Measurements from ENCODE around the gene SPATA31C2. TPM values are rescaled to one million over a fixed set of nuclear protein-coding genes. Genes with fewer than 3 reads are reported as not detected.
"Not testable (repeated sequence)": the region's sequence is repeated elsewhere in the genome, so short reads cannot be mapped to it uniquely, and the experiment has no call there.

Gene SPATA31C2
- total RNA-seq (2014; rRNA removed; shearing (Covaris generic)): 0.35 and 0.53 TPM in 2 replicates

- H3K27me3 ChIP-seq; DNase-seq; H3K4me3 ChIP-seq; H3K36me3 ChIP-seq; H3K9me3 ChIP-seq (replicated peaks); H3K4me1 ChIP-seq; H3K27ac ChIP-seq: not testable (repeated sequence)
These were observed at the start of gene SPATA31C2 for GRCh38 chr9:88138375-88138774. SPATA31C2 (minus strand) TSS chr9:88138475; CDS start chr9:88138446, 29 bp downstream.

- Histone ChIP-seq H3K36me3 (no peaks in the 10 kb centered on the region), H3K27ac (no peak overlapping the region), H3K27me3 (no peaks in the 10 kb centered on the region), H3K4me1 (peaks cover 35% of the 10 kb centered on the region), H3K9me3 (replicated peaks) (no peaks in the 10 kb centered on the region), H3K4me3 (no peak overlapping the region)
- DNase-seq: no peak
These were observed 49.4 kb upstream of the SPATA31C2 start for GRCh38 chr9:88187631-88188030.

- Histone ChIP-seq H3K4me3 (no peak overlapping the region), H3K27ac (no peak overlapping the region), H3K4me1 (peaks cover 41% of the 10 kb centered on the region), H3K27me3 (no peaks in the 10 kb centered on the region), H3K9me3 (replicated peaks) (no peaks in the 10 kb centered on the region), H3K36me3 (no peaks in the 10 kb centered on the region)
- no peak for DNase-seq
These were observed 48.3 kb upstream of the SPATA31C2 start for GRCh38 chr9:88186495-88187110.

- no peaks in the 10 kb centered on the region for H3K9me3 ChIP-seq (replicated peaks)
- no peak overlapping the region; the same call in 1 of the 2 replicates for H3K4me3 ChIP-seq
- H3K27ac ChIP-seq: peak overlapping the region; percentile 64; the same call in 1 of the 2 replicates
- peaks cover 41% of the 10 kb centered on the region for H3K4me1 ChIP-seq
- H3K27me3 ChIP-seq: no peaks in the 10 kb centered on the region
- peak; percentile 79 to 89 for DNase-seq
- H3K36me3 ChIP-seq: no peaks in the 10 kb centered on the region
These were observed 46.7 kb upstream of the SPATA31C2 start for GRCh38 chr9:88184976-88185375.

- H3K36me3 ChIP-seq: no peaks in the 10 kb centered on the region
- no peak overlapping the region; the same call in 1 of the 2 replicates for H3K4me3 ChIP-seq
- H3K27me3 ChIP-seq: no peaks in the 10 kb centered on the region
- H3K4me1 ChIP-seq: peaks cover 41% of the 10 kb centered on the region
- H3K27ac ChIP-seq: peak overlapping the region; percentile 64
- DNase-seq: peak; percentile 57 to 60
- H3K9me3 ChIP-seq (replicated peaks): no peaks in the 10 kb centered on the region
These were observed 45.7 kb upstream of the SPATA31C2 start for GRCh38 chr9:88183798-88184495.

GRCh38 chr9:88182501-88182900, 44.2 kb upstream of the SPATA31C2 start:
- Histone ChIP-seq H3K4me1 (peaks cover 32% of the 10 kb centered on the region), H3K9me3 (replicated peaks) (no peaks in the 10 kb centered on the region), H3K4me3 (no peak overlapping the region), H3K36me3 (no peaks in the 10 kb centered on the region), H3K27ac (peak overlapping the region; percentile 45), H3K27me3 (no peaks in the 10 kb centered on the region)
- peak; percentile 50 to 53 for DNase-seq

GRCh38 chr9:88180081-88180765, 41.9 kb upstream of the SPATA31C2 start:
- Histone ChIP-seq H3K4me1 (peaks cover 29% of the 10 kb centered on the region), H3K36me3 (no peaks in the 10 kb centered on the region), H3K4me3 (no peak overlapping the region), H3K9me3 (replicated peaks) (no peaks in the 10 kb centered on the region), H3K27ac (no peak overlapping the region), H3K27me3 (no peaks in the 10 kb centered on the region)
- DNase-seq: no peak

GRCh38 chr9:88179062-88179521, 40.8 kb upstream of the SPATA31C2 start:
- H3K27ac ChIP-seq: no peak overlapping the region
- H3K9me3 ChIP-seq (replicated peaks): no peaks in the 10 kb centered on the region
- no peaks in the 10 kb centered on the region for H3K36me3 ChIP-seq
- no peak overlapping the region for H3K4me3 ChIP-seq
- H3K4me1 ChIP-seq: peaks cover 26% of the 10 kb centered on the region
- H3K27me3 ChIP-seq: no peaks in the 10 kb centered on the region
- DNase-seq: no peak

GRCh38 chr9:88178641-88179040, 40.4 kb upstream of the SPATA31C2 start:
- H3K4me3 ChIP-seq: no peak overlapping the region
- no peaks in the 10 kb centered on the region for H3K27me3 ChIP-seq
- no peaks in the 10 kb centered on the region for H3K9me3 ChIP-seq (replicated peaks)
- peaks cover 26% of the 10 kb centered on the region for H3K4me1 ChIP-seq
- no peak overlapping the region for H3K27ac ChIP-seq
- H3K36me3 ChIP-seq: no peaks in the 10 kb centered on the region
- no peak for DNase-seq

- no peaks in the 10 kb centered on the region for H3K36me3 ChIP-seq
- no peak for DNase-seq
- H3K4me1 ChIP-seq: peaks cover 14% of the 10 kb centered on the region
- no peaks in the 10 kb centered on the region for H3K9me3 ChIP-seq (replicated peaks)
- no peak overlapping the region for H3K4me3 ChIP-seq
- no peaks in the 10 kb centered on the region for H3K27me3 ChIP-seq
- H3K27ac ChIP-seq: no peak overlapping the region
These were observed 39.1 kb upstream of the SPATA31C2 start for GRCh38 chr9:88177371-88177770.

- Histone ChIP-seq H3K4me1 (peaks cover 11% of the 10 kb centered on the region), H3K27ac (peak overlapping the region; percentile 67), H3K4me3 (no peak overlapping the region), H3K27me3 (no peaks in the 10 kb centered on the region), H3K9me3 (replicated peaks) (no peaks in the 10 kb centered on the region), H3K36me3 (no peaks in the 10 kb centered on the region)
- DNase-seq: peak; percentile 79 to 86
These were observed 36.0 kb upstream of the SPATA31C2 start for GRCh38 chr9:88174324-88174723.

- Histone ChIP-seq H3K36me3 (no peaks in the 10 kb centered on the region), H3K4me1 (peaks cover 11% of the 10 kb centered on the region), H3K27ac (peak overlapping the region; percentile 67), H3K4me3 (no peak overlapping the region), H3K27me3 (no peaks in the 10 kb centered on the region), H3K9me3 (replicated peaks) (no peaks in the 10 kb centered on the region)
- DNase-seq: peak; percentile 74 to 89
These were observed 35.2 kb upstream of the SPATA31C2 start for GRCh38 chr9:88173378-88173999.

- H3K4me3 ChIP-seq: no peak overlapping the region
- H3K36me3 ChIP-seq: no peaks in the 10 kb centered on the region
- no peak for DNase-seq
- H3K9me3 ChIP-seq (replicated peaks): no peaks in the 10 kb centered on the region
- H3K27me3 ChIP-seq: no peaks in the 10 kb centered on the region
- peaks cover 9% of the 10 kb centered on the region for H3K4me1 ChIP-seq
- no peak overlapping the region for H3K27ac ChIP-seq
These were observed 31.4 kb upstream of the SPATA31C2 start for GRCh38 chr9:88169700-88170099.

GRCh38 chr9:88168564-88168963, 30.3 kb upstream of the SPATA31C2 start:
- DNase-seq: no peak
- Histone ChIP-seq H3K4me1 (no peaks in the 10 kb centered on the region; the same call in none of the 2 replicates), H3K27ac (no peak overlapping the region), H3K9me3 (replicated peaks) (no peaks in the 10 kb centered on the region), H3K27me3 (no peaks in the 10 kb centered on the region), H3K36me3 (no peaks in the 10 kb centered on the region), H3K4me3 (no peak overlapping the region)

GRCh38 chr9:88166660-88167059, 28.4 kb upstream of the SPATA31C2 start:
- Histone ChIP-seq H3K27me3 (no peaks in the 10 kb centered on the region), H3K4me1 (no peaks in the 10 kb centered on the region; the same call in none of the 2 replicates), H3K36me3 (no peaks in the 10 kb centered on the region), H3K27ac (no peak overlapping the region), H3K9me3 (replicated peaks) (no peaks in the 10 kb centered on the region), H3K4me3 (no peak overlapping the region)
- no peak for DNase-seq
